ENCODE data around the gene KIFBP. TPM values are rescaled to one million over a fixed set of nuclear protein-coding genes. Genes with fewer than 3 reads are reported as not detected.
"Not testable (repeated sequence)": the region's sequence is repeated elsewhere in the genome, so short reads cannot be mapped to it uniquely, and the experiment has no call there.

KIFBP gene
- total and polyA plus RNA-seq, 2 of the 13 experiments (the other 11 are each of a cell fraction or from before 2014, with no cell fraction given) = 13.0 to 21.9 TPM

GRCh38 chr10:68979738-68980137 is 8.9 kb upstream of the KIFBP start:
- H3K9ac ChIP-seq (ENCODE audit: insufficient read depth, low read depth, low read length); POLR2A ChIA-PET; DNase-seq (ENCODE audit: low spot score); BruUV-seq (replicated peaks); FAIRE-seq; H3K27me3 ChIP-seq (ENCODE audit: control insufficient read depth in 1 of 2, insufficient read depth in 2 of 2, low read length in 2 of 2); H2AFZ ChIP-seq (ENCODE audit: low read length); CTCF ChIA-PET (ENCODE audit: low intra/inter-chr PET ratio, low total read pairs); ATAC-seq; H3K4me1 ChIP-seq (ENCODE audit: insufficient read depth, low read length); H3K4me3 ChIP-seq (replicated peaks in 1 of 3; ENCODE audit: insufficient read depth in 1 of 3, low read depth in 2 of 3, low read length in 3 of 3); H3K4me2 ChIP-seq (ENCODE audit: low read depth, low read length); intact Hi-C loops (cut with micrococcal nuclease; ENCODE audit: unreplicated experiment); in situ Hi-C loops (cut with HindIII; ENCODE audit: extremely low pct_ligation_motif_present, low pct_unique_long_range_greater_than_20kb); H4K20me1 ChIP-seq (ENCODE audit: insufficient read depth, low read length); H3K9me3 ChIP-seq (ENCODE audit: low read length); H3K27ac ChIP-seq (ENCODE audit: extremely low read length, insufficient read depth, low read length); H3K79me2 ChIP-seq (ENCODE audit: insufficient read depth, low read length): not testable (repeated sequence)
- WGBS (ENCODE audit: low lambda C conversion rate) = 97% methylated on average over 6 of the region's 6 CpGs
- H3K36me3 ChIP-seq (replicated peaks in 1 of 2; ENCODE audit: control insufficient read depth in 1 of 2, insufficient read depth in 2 of 2, low read length in 2 of 2) = peaks cover 26 to 94% of the 10 kb centered on the region in 2 experiments

DNA sequence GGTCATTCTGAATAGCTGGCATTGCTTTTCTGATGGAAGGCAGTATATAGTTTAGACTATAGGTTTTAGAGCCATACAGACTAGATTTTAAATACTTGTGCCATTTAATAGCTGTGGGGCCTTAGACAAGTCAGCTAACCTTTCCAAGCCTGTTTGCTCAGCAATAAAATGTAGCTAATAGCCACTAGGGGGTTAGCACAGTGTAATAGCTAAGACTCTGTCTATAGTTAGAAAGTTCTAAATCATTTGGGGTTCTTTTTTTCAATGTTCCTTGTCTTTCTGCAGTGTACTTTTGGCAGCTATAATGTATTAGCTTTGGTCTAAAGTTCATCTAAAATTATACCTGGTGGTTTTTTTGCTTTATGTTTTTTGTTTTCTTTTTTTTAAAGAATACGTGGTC is 7.5 kb upstream of the KIFBP start:
- Histone ChIP-seq H3K27ac (ENCODE audit: extremely low read length, insufficient read depth, low read length) (no peak overlapping the region), H4K20me1 (ENCODE audit: insufficient read depth, low read length) (no peaks in the 10 kb centered on the region; the same call in 1 of the 2 replicates), H3K4me2 (ENCODE audit: low read depth, low read length) (no peak overlapping the region), H3K9ac (ENCODE audit: insufficient read depth, low read depth, low read length) (no peak overlapping the region), H2AFZ (ENCODE audit: low read length) (no peak overlapping the region), H3K36me3 (replicated peaks in 1 of 2; ENCODE audit: control insufficient read depth in 1 of 2, insufficient read depth in 2 of 2, low read length in 2 of 2) (peaks cover 17 to 81% of the 10 kb centered on the region in 2 experiments), H3K79me2 (ENCODE audit: insufficient read depth, low read length) (no peaks in the 10 kb centered on the region), H3K27me3 (ENCODE audit: control insufficient read depth in 1 of 2, insufficient read depth in 2 of 2, low read length in 2 of 2) (no peaks in the 10 kb centered on the region), H3K4me1 (ENCODE audit: insufficient read depth, low read length) (no peaks in the 10 kb centered on the region), H3K9me3 (ENCODE audit: low read length) (no peaks in the 10 kb centered on the region), H3K4me3 (replicated peaks in 1 of 3; ENCODE audit: insufficient read depth in 1 of 3, low read depth in 2 of 3, low read length in 3 of 3) (no peak overlapping the region)
- intact Hi-C loops (cut with micrococcal nuclease; ENCODE audit: unreplicated experiment) = loop anchor here (1.0 kb wide), 1 partner anchor 112 kb away; no protein-coding TSS in a partner anchor
- ChIA-PET POLR2A (interaction anchor here (0.9 kb wide), 1 partner anchor 9 kb away, joined by 3 read pairs; no protein-coding TSS in a partner anchor), CTCF (ENCODE audit: low intra/inter-chr PET ratio, low total read pairs) (no interaction called here)
- DNase-seq (ENCODE audit: low spot score) = peak; percentile 19
- no TSS peak for BruUV-seq (replicated peaks)
- peak; percentile 75 for ATAC-seq
- TF ChIP-seq HCFC1 (IDR thresholded peaks at IDR 0.05; ENCODE audit: low read depth, low read length) (no peak), RFX3 (CRISPR knock-in tag; IDR thresholded peaks at IDR 0.05) (no peak), MIXL1 (CRISPR knock-in tag; IDR thresholded peaks at IDR 0.05) (no peak), TBL1XR1 (IDR thresholded peaks at IDR 0.05; ENCODE audit: borderline replicate concordance, low read length, partially characterized antibody) (no peak), ATF1 (CRISPR knock-in tag; IDR thresholded peaks at IDR 0.05) (no peak), ZNF549 (CRISPR knock-in tag; IDR thresholded peaks at IDR 0.05) (no peak), ZNF12 (CRISPR knock-in tag; IDR thresholded peaks at IDR 0.05) (no peak)
- no peak for FAIRE-seq
- in situ Hi-C loops (cut with HindIII; ENCODE audit: extremely low pct_ligation_motif_present, low pct_unique_long_range_greater_than_20kb) = no loop called here
- 98% methylated on average over 1 of the region's 1 CpG for WGBS (ENCODE audit: low lambda C conversion rate)
